ENCODE measurements around the gene ZGRF1.

Gene ZGRF1

DNA sequence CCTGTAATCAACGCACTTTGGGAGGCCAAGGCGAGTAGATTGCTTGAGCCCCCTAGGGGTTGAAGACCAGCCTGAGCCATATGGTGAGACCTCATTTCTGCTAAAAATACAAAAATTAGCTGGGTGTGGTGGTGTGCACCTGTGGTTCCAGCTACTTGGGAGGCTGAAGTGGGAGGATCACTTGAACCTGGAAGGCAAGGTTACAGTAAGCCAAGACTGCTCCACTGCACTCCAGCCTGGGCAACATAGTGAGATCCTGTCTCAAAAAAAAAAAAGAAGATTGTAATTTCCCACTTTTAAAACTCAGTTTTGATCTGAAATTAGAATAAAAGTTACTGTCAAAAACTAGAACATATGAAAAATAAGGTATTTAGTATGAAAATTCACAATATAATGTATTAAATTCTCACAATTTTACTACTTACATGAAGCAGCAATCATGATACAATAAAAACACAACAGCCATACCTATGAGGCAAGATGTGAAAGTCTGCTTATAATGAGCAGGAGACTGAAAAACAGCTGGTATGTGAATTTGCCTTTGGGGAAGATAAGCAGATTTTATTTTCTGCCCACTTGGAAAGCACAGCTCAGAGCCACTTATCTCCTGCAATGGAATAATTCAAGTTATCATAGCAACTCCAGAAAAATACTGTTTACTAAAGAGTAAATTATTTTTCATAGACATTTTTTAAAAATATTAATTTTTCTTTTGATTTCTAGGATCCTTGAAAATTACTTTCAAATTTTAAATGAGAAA is 50.6 kb downstream of the ZGRF1 start:
- no peaks in the 10 kb centered on the region for H3K9me3 ChIP-seq
- H3K27me3 ChIP-seq, result no peaks in the 10 kb centered on the region
- DNase-seq, result no peak
- no peaks in the 10 kb centered on the region for H3K4me1 ChIP-seq
- no peak overlapping the region for H3K4me3 ChIP-seq (ENCODE audit: low read depth, low read length)
- H3K36me3 ChIP-seq, result peaks cover 25% of the 10 kb centered on the region
- TF ChIP-seq, protein P1, sequence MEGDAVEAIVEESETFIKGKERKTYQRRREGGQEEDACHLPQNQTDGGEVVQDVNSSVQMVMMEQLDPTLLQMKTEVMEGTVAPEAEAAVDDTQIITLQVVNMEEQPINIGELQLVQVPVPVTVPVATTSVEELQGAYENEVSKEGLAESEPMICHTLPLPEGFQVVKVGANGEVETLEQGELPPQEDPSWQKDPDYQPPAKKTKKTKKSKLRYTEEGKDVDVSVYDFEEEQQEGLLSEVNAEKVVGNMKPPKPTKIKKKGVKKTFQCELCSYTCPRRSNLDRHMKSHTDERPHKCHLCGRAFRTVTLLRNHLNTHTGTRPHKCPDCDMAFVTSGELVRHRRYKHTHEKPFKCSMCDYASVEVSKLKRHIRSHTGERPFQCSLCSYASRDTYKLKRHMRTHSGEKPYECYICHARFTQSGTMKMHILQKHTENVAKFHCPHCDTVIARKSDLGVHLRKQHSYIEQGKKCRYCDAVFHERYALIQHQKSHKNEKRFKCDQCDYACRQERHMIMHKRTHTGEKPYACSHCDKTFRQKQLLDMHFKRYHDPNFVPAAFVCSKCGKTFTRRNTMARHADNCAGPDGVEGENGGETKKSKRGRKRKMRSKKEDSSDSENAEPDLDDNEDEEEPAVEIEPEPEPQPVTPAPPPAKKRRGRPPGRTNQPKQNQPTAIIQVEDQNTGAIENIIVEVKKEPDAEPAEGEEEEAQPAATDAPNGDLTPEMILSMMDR (IDR thresholded peaks at IDR 0.05; ENCODE audit: low read depth, low read length), result no peak

DNA sequence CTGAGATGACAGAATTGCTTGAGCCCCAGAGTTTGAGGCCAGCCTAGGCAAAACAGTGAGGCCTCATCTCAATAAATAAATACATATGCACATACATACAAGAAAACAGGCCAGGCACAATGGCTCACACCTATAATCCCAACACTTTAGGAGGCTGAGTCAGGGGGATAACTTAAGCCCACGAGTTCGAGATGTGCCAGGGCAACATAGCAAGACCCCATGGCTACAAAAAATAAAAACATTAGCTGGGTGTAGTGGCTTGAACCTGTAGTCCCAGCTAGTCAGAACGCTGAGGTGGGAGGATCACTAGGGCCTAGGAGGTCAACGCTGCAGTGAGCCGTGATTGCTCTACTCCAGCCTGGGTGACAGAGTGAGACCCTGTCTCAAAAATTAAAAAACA is 69.2 kb downstream of the ZGRF1 start:
- Histone ChIP-seq H3K36me3 (no peaks in the 10 kb centered on the region; the same call in 1 of the 2 replicates), H3K9me3 (no peaks in the 10 kb centered on the region), H3K4me1 (no peaks in the 10 kb centered on the region), H3K4me3 (ENCODE audit: low read depth, low read length) (no peak overlapping the region), H3K27me3 (no peaks in the 10 kb centered on the region)
- TF ChIP-seq, protein P1 (IDR thresholded peaks at IDR 0.05; ENCODE audit: low read depth, low read length), result no peak
- no peak for DNase-seq

DNA sequence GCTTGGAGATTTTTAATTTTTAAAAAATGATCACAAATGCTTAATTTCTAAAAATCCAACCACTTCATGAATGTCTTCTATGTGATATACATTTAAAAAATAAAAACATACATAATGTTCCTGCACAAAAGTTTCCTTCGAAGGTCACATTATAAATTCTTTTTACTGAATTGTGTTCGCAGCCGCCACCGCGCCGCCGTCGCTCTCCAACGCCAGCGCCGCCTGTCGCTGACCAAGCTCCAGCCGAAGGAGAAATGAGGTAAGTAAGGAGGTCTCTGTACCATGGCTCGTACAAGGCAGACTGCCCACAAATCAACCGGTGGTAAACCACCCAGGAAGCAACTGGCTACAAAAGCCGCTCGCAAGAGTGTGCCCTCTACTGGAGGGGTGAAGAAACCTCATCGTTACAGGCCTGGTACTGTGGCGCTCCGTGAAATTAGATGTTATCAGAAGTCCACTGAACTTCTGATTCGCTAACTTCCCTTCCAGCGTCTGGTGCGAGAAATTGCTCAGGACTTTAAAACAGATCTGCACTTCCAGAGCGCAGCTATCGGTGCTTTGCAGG is 71.9 kb downstream of the ZGRF1 start:
- H3K36me3 ChIP-seq, result peaks cover 9% of the 10 kb centered on the region
- DNase-seq, result no peak

DNA sequence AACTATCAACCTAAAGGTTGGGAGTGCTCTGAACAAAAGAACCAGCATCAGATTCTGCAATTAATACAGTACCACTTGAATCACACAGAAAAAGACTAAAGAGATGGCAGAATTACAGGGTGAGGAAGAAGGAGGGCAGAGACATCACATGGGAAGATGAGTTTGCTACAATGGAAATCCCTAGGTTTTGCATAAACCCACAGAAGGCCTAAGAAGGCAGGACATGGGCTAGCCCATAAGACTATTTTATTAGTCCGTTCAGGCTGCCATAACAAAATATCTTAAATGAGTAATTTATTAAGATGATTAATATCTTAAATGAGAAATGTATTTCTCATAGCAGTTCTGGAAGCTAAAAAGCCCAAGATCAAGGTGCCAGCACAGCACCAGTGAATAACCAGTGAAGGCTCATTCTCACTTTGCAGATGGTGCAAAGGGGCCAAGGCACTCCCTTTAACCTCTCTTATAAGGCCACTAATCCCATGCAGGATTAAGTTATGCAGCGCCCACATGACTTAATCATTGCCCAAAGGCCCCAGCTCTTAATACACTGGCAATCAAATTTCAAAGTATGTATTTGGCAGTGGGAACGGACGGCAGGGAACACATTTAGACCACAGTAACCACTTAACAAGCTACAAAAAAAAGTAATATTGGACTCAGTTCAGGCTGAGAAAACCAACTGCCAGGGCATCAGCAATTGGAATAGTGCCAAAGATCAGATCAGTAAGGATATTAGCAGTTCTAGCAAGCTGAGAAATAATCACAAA is 73.1 kb downstream of the ZGRF1 start:
- Histone ChIP-seq H3K9me3 (no peaks in the 10 kb centered on the region), H3K4me3 (ENCODE audit: low read depth, low read length) (no peak overlapping the region), H3K27me3 (no peaks in the 10 kb centered on the region), H3K4me1 (no peaks in the 10 kb centered on the region), H3K36me3 (peaks cover 12% of the 10 kb centered on the region)
- TF ChIP-seq, protein P1 (IDR thresholded peaks at IDR 0.05; ENCODE audit: low read depth, low read length), result no peak
- no peak for DNase-seq

More for the DNA sequence above, 71.9 kb downstream of the ZGRF1 start:
- Histone ChIP-seq H3K27me3 (no peaks in the 10 kb centered on the region), H3K4me1 (no peaks in the 10 kb centered on the region), H3K4me3 (ENCODE audit: low read depth, low read length) (no peak overlapping the region), H3K9me3 (no peaks in the 10 kb centered on the region)
- TF ChIP-seq, protein P1 (IDR thresholded peaks at IDR 0.05; ENCODE audit: low read depth, low read length), result no peak

DNA sequence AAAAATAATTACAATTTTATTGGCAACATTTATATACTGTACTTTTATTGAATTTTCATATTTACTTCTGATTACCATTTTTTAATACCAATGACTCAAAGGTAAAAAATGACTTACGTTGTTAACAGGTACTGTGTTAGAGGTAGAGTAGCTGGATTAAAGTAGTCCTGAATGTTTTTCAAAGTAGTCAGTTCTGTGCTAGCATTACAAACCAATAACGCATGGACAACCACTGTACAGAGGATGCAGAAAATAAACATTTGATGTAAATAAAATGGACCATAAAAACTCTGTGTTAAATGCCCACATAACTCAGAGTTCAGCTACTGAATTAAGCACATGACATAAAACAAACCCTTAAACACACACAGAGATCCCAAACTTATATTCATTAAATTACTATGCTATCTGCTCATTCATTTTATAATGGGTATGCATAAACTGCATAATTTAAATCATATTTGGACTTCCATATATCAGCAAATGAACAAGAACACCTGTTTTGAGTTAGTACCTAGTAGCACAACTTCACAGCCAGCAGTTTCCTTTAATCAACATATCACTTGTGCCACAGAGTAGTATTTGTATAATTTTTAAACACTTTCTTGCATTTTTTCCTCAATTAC is 74.3 kb downstream of the ZGRF1 start:
- TF ChIP-seq, protein P1 (IDR thresholded peaks at IDR 0.05; ENCODE audit: low read depth, low read length), result no peak
- DNase-seq, result no peak
- peaks cover 12% of the 10 kb centered on the region for H3K36me3 ChIP-seq
- no peaks in the 10 kb centered on the region for H3K9me3 ChIP-seq
- no peak overlapping the region for H3K4me3 ChIP-seq (ENCODE audit: low read depth, low read length)
- H3K27me3 ChIP-seq, result no peaks in the 10 kb centered on the region
- H3K4me1 ChIP-seq, result no peaks in the 10 kb centered on the region
